ENCODE results near the gene MRGPRX3. TPM values are rescaled to one million over a fixed set of nuclear protein-coding genes. Genes with fewer than 3 reads are reported as not detected.

The MRGPRX3 gene
- total and polyA plus RNA-seq, 9 donors: 0.15 TPM; not detected in 8

DNA sequence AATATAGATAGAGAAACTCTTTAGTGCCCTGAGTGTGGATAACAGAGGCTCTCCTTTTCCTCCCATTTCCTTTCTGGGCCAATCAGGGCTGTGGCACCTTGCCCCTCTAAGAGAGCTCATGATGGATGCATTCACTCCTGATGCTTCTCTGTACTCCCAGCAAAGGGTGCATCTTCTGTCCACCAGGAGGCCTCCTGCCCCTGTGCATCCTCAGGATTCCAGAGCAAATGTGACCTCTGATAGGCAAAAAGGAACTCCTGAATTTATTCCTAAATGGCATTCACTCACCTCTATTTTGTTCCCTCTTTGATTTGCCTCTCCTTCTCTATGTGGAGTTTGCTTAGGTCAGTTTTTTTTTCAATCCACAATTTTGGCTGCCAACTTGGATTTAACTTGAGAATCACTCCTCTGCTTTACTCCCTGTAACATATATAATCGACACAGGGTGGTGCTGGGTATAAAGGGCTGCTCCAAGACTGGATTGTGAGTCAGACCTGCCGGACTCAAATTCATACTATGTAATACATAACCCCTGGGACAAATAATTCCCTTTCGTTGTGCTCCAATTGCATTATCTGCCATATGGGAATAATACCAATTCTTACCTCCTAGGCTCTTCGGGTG, 39.1 kb downstream of the MRGPRX3 start:
- no peaks in the 10 kb centered on the region for H3K36me3 ChIP-seq
- intact Hi-C loops (cut with DNase I): no loop called here
- DNase-seq: no peak
- 52 to 73% (median 65%) methylated on average over 4 of the region's 4 CpGs for WGBS, 3 donors
- no peaks in the 10 kb centered on the region for H3K9me3 ChIP-seq
- no peaks in the 10 kb centered on the region for H3K4me1 ChIP-seq (ENCODE audit: insufficient read depth)
- no peaks in the 10 kb centered on the region for H3K27me3 ChIP-seq
- no peak overlapping the region for H3K27ac ChIP-seq
- TF ChIP-seq, protein P1, sequence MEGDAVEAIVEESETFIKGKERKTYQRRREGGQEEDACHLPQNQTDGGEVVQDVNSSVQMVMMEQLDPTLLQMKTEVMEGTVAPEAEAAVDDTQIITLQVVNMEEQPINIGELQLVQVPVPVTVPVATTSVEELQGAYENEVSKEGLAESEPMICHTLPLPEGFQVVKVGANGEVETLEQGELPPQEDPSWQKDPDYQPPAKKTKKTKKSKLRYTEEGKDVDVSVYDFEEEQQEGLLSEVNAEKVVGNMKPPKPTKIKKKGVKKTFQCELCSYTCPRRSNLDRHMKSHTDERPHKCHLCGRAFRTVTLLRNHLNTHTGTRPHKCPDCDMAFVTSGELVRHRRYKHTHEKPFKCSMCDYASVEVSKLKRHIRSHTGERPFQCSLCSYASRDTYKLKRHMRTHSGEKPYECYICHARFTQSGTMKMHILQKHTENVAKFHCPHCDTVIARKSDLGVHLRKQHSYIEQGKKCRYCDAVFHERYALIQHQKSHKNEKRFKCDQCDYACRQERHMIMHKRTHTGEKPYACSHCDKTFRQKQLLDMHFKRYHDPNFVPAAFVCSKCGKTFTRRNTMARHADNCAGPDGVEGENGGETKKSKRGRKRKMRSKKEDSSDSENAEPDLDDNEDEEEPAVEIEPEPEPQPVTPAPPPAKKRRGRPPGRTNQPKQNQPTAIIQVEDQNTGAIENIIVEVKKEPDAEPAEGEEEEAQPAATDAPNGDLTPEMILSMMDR (IDR thresholded peaks at IDR 0.05): no peak
- TF ChIP-seq POLR2A (IDR thresholded peaks at IDR 0.05): no peak
- TF ChIP-seq EP300 (IDR thresholded peaks at IDR 0.05): no peak
- no peak overlapping the region for H3K4me3 ChIP-seq

DNA sequence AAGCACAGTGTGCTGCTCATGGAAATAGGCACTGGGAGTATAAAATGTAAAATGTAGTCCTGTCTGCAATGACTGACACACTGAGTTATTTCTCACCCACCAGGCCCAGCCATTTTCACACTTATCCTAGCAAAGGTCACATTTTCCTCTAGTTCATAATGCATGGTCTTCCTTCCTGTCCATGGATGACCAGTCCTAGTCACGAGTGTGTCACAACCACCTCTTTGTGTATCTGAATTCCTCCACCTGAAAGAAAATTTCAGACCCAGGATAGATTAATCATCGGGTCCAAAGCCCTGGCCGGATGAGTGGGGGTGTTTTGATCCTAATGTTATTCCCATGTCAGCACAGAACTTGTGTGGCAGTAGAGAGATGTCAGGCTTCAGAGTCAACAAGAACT, 40.3 kb downstream of the MRGPRX3 start, which contains the start of gene MRGPRX4:
TSS of gene MRGPRX4 (plus strand) at position 172 of the 400 bp plus-strand sequence. CDS start 420 bp downstream, outside the sequence.
- Histone ChIP-seq H3K36me3 (no peaks in the 10 kb centered on the region), H3K27ac (no peak within 1 kb of the TSS), H3K4me3 (no peak within 1 kb of the TSS), H3K9me3 (no peaks in the 10 kb centered on the region), H3K27me3 (no peaks in the 10 kb centered on the region), H3K4me1 (ENCODE audit: insufficient read depth) (no peaks in the 10 kb centered on the region)
- WGBS, 3 donors: 77 to 83% (median 80%) methylated on average over 3 of the region's 3 CpGs
- TF ChIP-seq, protein P1 (IDR thresholded peaks at IDR 0.05): no peak
- TF ChIP-seq EP300 (IDR thresholded peaks at IDR 0.05): no peak
- no peak for TF ChIP-seq POLR2A (IDR thresholded peaks at IDR 0.05)
- intact Hi-C loops (cut with DNase I): no loop called here
- DNase-seq: no peak

DNA sequence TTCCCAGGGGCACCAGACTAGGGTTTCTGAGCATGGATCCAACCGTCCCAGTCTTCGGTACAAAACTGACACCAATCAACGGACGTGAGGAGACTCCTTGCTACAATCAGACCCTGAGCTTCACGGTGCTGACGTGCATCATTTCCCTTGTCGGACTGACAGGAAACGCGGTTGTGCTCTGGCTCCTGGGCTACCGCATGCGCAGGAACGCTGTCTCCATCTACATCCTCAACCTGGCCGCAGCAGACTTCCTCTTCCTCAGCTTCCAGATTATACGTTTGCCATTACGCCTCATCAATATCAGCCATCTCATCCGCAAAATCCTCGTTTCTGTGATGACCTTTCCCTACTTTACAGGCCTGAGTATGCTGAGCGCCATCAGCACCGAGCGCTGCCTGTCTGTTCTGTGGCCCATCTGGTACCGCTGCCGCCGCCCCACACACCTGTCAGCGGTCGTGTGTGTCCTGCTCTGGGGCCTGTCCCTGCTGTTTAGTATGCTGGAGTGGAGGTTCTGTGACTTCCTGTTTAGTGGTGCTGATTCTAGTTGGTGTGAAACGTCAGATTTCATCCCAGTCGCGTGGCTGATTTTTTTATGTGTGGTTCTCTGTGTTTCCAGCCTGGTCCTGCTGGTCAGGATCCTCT, 41.0 kb downstream of the MRGPRX3 start:
- Histone ChIP-seq H3K4me1 (ENCODE audit: insufficient read depth) (no peaks in the 10 kb centered on the region), H3K27ac (no peak overlapping the region), H3K9me3 (no peaks in the 10 kb centered on the region), H3K27me3 (no peaks in the 10 kb centered on the region), H3K36me3 (no peaks in the 10 kb centered on the region), H3K4me3 (no peak overlapping the region)
- TF ChIP-seq, protein P1 (IDR thresholded peaks at IDR 0.05): no peak
- TF ChIP-seq EP300 (IDR thresholded peaks at IDR 0.05): no peak
- WGBS, 3 donors: 86 to 91% (median 90%) methylated on average over 28 of the region's 28 CpGs
- intact Hi-C loops (cut with DNase I): no loop called here
- DNase-seq: no peak

Small RNA genes within 50 kb of the gene (small RNA-seq; reads per million reads assigned to genes)
- gene HIGD1AP5: not detected

Other genes with a start within 250 kb of the MRGPRX3 start
- gene SERGEF, start 119.5 kb upstream of the MRGPRX3 start, total RNA-seq: 10 to 100 TPM; 42.0 to 76.3 (median 62.2) TPM
- 10 to 100 TPM; 47.8 to 59.7 TPM for gene SERGEF, start 119.5 kb upstream of the MRGPRX3 start, polyA plus RNA-seq
- gene TPH1, start 86.3 kb upstream of the MRGPRX3 start, total RNA-seq: 1 to 10 TPM in 2 of 7 donors, under 1 TPM in 5; 0.36 to 1.6 (median 0.57) TPM
- 1 to 10 TPM in 1 of 2 donors, under 1 TPM in 1; 0.28 to 1.1 TPM for gene TPH1, start 86.3 kb upstream of the MRGPRX3 start, polyA plus RNA-seq
- 10 to 100 TPM in 5 of 7 donors, 1 to 10 TPM in 2; 5.7 to 15.0 (median 12.6) TPM for gene SAAL1, start 26.5 kb upstream of the MRGPRX3 start, total RNA-seq
- 10 to 100 TPM; 12.0 to 14.6 TPM for gene SAAL1, start 26.5 kb upstream of the MRGPRX3 start, polyA plus RNA-seq
- not detected for gene MRGPRX4, start 40.3 kb downstream of the MRGPRX3 start, total RNA-seq
- gene MRGPRX4, start 40.3 kb downstream of the MRGPRX3 start, polyA plus RNA-seq: not detected
- gene SAA4, start 104.2 kb downstream of the MRGPRX3 start, total RNA-seq: under 1 TPM in 1 of 7 donors, not detected in 6; 0.57 TPM
- not detected for gene SAA4, start 104.2 kb downstream of the MRGPRX3 start, polyA plus RNA-seq
- gene SAA2, start 116.1 kb downstream of the MRGPRX3 start, total RNA-seq: 10 to 100 TPM in 1 of 7 donors, 1 to 10 TPM in 2, under 1 TPM in 1, not detected in 3; 0.95 to 14.7 (median 2.3) TPM
- under 1 TPM in 1 of 2 donors, not detected in 1; 0.10 TPM for gene SAA2, start 116.1 kb downstream of the MRGPRX3 start, polyA plus RNA-seq
- gene SAA1, start 133.7 kb downstream of the MRGPRX3 start, total RNA-seq: 10 to 100 TPM in 2 of 7 donors, 1 to 10 TPM in 4, not detected in 1; 1.1 to 14.4 (median 4.9) TPM
- 1 to 10 TPM; 1.3 to 4.3 TPM for gene SAA1, start 133.7 kb downstream of the MRGPRX3 start, polyA plus RNA-seq
- gene HPS5, start 189.6 kb downstream of the MRGPRX3 start, total RNA-seq: 10 to 100 TPM; 17.5 to 32.7 (median 18.5) TPM
- gene HPS5, start 189.6 kb downstream of the MRGPRX3 start, polyA plus RNA-seq: 10 to 100 TPM; 11.0 to 19.0 TPM
- 10 to 100 TPM; 30.0 to 48.3 (median 38.3) TPM for gene GTF2H1, start 190.0 kb downstream of the MRGPRX3 start, total RNA-seq
- gene GTF2H1, start 190.0 kb downstream of the MRGPRX3 start, polyA plus RNA-seq: 10 to 100 TPM; 23.9 to 41.0 TPM